HG03571 (cell line): ENCODE data around the gene ARHGAP10.
A peak's percentile ranks its signal among the peaks of the same experiment; 100 is the strongest.

Source experiments
- ATAC-seq: cut with Tn5 transposase; IDR thresholded peaks from one replicate; pipeline ENCODE4 v1.9.1; 2021; ENCODE audit not compliant: unreplicated experiment

ARHGAP10 gene

DNA sequence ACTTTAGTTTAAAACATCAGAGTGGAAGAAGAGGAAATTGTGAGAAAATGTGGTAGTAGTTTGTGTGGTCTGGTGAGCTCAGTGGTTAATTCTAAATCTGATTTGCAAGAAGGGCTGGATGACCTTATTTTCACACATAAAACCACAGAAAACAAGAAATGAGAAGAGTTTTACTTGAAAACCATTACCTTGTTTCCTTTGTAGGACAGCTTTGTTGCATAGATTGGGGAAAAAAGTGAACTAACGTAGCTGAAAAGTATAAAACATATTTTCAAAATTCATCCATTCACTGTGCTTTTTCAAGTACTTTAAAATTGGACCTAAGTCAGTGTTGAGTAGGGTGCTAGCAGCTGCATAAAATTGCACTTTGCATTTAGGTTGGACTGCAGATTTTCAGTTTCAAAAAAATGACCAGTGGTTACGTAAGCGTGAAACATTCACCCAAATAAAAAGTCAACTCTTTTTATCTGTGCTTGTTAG is 211.3 kb downstream of the ARHGAP10 start:
- ATAC-seq, result peak; percentile 95

DNA sequence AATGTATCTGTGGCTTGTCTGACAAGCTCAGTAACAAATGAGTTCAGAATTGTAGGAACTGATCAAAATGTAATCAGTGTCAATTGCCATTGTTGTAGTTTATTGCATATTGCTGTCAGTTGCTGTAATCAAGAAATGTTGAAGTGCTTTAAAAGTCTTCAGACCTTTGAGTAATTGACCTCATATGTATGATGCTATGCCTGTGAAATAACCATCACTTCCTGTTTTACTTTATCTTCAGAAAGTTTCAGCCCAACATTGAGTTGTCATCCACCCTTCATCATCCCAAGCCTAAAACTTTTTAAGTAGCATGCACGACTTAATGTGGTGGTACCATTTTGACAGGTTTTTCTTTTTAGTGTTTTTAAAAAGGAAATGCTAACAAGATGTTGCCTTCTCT is 212.4 kb downstream of the ARHGAP10 start:
- no peak for ATAC-seq

DNA sequence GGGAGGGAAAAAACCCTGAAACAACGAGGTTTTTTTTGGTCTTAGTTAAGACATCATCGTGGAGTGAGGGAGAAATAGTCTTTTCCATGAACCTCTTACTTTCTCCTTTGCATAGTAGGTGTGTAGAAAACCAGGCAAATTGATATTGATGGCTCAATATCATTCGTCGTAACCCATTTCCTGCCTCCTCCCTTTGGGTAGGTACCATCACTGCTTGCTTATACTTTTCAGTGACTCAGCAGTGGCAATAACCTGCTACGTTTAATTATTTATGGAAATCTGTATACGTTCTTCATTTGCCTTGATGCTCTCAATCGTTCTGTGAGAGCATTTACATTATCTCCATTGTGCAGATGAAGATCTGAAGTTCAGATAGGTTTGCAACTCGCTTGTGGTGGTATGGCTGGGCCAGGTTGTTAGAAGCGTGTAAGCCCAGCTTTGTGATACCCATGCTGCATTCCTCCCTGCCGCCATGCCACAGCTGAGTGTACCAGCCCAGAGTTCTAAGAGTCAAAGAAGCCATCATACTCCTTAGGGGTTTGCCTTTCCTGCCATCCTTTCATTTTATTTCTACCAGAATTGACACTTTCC is 212.9 kb downstream of the ARHGAP10 start:
- no peak for ATAC-seq

GRCh38 chr4:147948336-147948735 is 216.4 kb downstream of the ARHGAP10 start:
- ATAC-seq, result no peak

DNA sequence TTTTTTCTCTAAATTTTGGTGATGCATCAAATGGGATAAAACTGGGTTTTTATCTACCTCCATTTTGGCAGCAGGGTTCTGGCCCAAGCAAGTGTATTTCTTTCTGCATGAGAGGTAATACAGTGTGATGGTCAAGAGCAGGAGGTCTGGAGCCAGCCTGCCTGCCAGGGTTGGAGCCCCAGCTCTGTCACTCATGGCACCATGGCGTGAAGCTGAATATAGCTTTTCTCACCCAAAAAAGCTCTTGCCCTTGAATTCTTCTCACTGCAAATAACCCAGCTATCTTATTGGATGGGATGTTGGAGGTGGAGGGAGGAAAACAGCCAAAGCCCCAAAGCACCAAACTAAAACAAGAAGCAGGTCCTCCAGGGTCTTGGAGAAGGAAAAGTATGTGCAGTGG is 218.4 kb downstream of the ARHGAP10 start:
- no peak for ATAC-seq

DNA sequence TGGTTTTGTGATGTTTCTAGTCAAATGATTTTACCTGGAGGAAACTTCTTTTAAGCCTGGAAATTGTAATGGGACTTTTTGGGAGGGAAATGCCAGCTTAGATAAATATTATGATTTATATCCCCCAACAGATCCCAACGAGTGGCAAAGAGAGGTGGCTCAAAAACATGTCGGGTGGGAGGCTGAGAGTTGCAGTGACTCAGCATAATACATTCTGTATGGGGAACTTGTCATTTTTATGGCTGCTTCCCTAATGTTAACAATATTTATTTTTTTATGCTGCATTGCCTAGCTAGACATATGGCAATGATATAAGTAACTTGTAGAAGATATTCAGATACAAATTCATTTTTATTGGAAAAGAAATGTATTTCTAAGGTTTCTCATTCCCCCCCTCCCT is 219.0 kb downstream of the ARHGAP10 start:
- ATAC-seq, result no peak

DNA sequence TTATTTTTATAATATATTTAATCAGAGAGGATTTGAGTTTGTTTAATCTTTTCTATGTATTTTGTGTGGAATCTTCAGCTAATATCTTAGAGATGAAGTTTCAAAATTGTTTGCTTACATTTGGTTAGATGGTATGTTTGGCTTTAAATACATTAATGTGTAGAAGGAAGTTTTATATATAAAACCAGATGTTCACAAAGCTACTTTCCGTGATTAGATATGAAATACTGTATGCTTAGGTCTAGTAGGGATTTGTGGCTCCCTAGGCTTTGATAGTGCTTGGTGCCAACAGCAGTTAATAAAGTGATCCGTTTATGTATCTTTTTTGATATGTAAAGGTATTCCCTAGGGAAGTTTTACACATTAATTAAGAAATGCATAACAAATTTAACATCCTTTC is 223.0 kb downstream of the ARHGAP10 start:
- ATAC-seq, result no peak

DNA sequence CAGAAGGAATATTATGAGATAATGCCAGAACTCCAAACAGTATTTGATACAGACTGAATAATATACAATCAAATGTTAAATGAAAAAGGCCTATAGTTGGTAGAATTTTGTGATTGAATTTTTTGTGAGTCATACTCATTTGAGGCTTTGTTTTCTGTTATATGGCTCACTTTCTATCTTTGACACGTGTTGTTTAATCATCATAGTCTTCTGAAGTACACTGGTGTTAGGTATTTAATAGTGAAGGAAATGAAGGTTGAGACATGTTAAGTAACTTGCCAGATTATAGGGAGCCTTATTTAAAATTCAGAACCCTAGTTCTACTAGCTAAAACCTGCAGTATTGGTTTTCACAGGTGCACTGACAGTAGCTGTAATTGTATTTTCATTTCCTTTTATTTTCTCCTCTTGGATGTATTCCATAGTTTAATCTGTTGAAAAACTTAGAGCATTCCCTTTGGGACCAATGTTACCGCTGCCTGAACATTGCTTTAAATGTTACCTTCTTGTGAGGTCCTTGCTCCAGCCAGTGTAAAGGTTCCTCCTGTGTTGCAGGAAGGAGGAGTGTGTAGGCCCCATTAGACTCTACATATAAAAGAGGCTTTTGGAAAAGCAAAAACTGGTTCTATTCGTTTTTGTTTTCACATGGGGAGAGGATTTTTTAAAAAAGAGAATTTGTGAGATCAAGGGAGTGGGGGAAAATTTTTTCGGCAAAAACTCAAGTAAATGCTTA is 224.1 kb downstream of the ARHGAP10 start:
- no peak for ATAC-seq

- ATAC-seq, result no peak
Measured at GRCh38 chr4:147957446-147957845, 225.6 kb downstream of the ARHGAP10 start.

DNA sequence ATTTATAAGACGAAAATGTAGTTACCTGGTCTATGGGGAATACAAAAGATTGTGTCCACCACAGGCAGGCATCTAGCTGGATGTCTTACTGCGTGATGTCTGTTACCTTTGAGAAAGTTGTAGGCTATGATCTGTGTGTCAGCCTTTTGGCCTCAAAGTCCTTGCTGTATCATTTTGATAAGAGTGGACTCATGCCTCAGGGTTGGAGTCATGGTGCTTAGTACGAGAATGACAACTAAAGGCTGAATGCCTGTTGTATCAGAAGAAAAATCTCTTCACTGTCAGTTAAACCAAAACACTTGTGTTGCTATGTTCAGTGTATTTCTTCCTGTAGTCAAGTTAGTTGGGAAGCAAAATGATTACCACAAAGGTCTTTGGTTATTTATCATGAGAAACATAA is 226.2 kb downstream of the ARHGAP10 start:
- no peak for ATAC-seq

- ATAC-seq, result no peak
Measured at GRCh38 chr4:147958489-147959065, 226.7 kb downstream of the ARHGAP10 start.

DNA sequence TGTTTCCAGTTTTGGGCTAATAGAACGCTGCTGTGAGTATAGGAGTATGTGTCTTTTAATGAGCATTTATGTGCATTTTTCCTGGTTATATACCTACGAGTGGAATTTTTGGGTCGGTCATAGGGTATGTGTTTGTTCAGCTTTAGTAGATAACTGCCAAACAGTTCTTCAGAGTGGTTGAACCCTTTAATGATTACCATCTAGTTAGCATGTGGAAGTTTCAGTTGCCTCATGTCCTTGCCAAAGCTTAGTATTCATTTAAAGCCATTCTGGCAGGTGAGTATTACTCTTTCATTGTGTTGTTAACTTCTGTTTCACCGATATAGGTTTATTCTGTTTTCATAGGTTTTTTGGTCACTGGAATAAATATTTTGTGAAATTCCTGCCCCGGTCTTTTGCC is 229.1 kb downstream of the ARHGAP10 start:
- ATAC-seq, result peak; percentile 85

DNA sequence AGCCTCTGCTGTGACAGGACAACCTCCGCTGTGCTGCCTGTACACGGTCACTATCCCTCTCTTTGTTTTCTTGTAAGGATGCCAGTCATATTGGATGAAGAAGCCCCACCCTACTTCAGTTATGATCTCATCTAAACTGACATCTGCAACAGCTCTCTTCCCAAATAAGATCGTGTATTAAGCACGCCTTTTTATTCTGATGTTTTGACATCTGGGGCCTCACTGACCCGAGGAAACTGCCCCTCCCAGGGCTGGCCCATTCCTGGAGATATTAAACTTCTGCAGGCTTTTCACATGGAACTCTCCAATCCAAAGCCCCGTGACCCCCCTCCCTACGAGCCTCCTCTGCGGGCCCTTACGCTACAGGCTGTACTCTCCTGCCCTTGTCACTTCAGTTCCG is 232.0 kb downstream of the ARHGAP10 start:
- ATAC-seq, result no peak

DNA sequence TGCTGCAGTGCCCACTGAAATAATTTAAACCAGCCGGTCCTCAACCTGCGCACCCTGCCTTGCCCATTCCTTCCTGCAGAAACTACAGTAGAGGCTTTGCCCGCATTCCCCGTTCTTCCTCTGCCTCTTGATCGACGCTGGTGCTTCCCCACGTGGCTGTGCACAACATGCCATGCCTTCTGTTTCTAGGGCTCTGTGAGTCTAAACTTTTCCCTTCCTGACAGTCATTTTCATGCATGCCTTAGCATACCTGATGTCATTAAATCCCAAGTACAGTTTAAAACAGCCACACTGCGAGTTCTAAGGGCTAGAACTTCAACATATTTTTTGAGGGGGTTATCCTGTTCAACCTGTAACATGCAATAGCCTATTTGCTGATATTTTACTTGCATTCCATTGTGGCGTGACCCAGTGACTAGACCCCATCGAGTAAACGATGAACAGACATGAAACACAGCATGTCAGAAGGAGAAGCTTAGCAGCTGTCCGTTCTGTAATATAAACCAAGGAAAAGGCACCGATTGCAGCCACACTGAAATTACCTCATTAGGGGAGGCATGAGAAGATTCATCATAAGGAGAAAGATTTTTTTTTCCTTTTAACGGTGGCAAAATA is 232.5 kb downstream of the ARHGAP10 start:
- ATAC-seq, result no peak

DNA sequence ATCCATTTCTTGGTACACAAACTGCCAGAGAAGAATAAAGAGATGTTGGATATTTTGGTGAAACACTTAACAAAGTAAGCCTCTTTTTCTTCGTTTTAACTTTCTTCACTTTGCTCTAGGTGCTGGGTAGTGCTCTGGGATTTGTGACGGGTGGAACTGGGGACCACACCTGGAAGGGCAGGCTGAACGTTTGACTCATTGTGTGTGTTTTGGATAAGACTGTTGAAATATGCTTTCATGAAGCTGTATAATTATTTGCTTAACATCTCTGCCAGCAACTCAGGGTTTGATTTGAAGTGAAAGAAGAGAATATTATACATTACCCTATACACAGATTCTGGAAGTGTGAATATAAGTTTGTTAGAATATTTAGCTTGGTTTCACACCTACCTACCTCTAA is 233.2 kb downstream of the ARHGAP10 start:
- ATAC-seq, result no peak

GRCh38 chr4:147965873-147966272 is 234.0 kb downstream of the ARHGAP10 start:
- no peak for ATAC-seq

- ATAC-seq, result no peak
Measured at GRCh38 chr4:147968641-147969040, 236.8 kb downstream of the ARHGAP10 start.

GRCh38 chr4:147969573-147970385 is 237.9 kb downstream of the ARHGAP10 start:
- no peak for ATAC-seq

GRCh38 chr4:147971116-147971515 is 239.2 kb downstream of the ARHGAP10 start:
- no peak for ATAC-seq

DNA sequence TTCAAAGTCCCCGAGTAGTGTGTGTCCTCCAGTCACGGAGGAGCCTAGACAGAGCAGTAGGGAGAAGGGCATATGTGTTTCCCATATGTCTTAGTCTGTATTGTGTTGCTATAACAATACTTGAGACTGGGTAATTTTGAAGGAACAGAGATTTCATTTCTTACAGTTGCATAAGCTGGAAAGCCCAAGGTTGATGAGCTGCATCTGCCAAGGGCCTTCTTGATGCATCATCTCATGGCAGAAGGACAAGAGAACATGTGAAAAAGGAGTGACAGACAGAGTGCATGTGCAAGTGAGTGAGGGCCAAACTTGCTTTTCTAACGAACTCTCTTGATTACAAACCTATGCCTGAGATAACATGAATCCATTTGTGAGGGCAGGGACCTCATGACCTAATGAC is 243.4 kb downstream of the ARHGAP10 start:
- no peak for ATAC-seq
